Gastrocnemius medialis (tissue), 4 donors: ENCODE measurements around the gene LCLAT1. TPM values are rescaled to one million over a fixed set of nuclear protein-coding genes. Genes with fewer than 3 reads are reported as not detected.

Experiments
- ATAC-seq, 2 donors: fragments of 150-250 bp; one replicate each; pipeline ENCODE4 v1.9.1; 2016
- DNase-seq, 2 donors: peaks; one replicate each; pipeline ENCODE4 v3.0.0-alpha.2; 2019
- H3K27ac ChIP-seq, 4 donors: fragments of 200-600 bp; sonication (generic); 1 replicate in 1 of 4; 2 replicates in 3 of 4; pipeline ENCODE4 v1.5.1; 2016 to 2018; ENCODE audit warnings: mild to moderate bottlenecking in 2 of 4, moderate library complexity in 1 of 4
- H3K27me3 ChIP-seq, 3 donors: fragments of 200-600 bp; sonication (generic) in 2 of 3; 1 replicate in 1 of 3; 2 replicates in 2 of 3; pipeline versions ENCODE4 v1.5.1 to v1.6.0; 2016 to 2019; ENCODE audit warnings: mild to moderate bottlenecking in 1 of 3, moderate library complexity in 1 of 3
- H3K36me3 ChIP-seq, 2 donors: fragments of 200-600 bp; sonication (generic) in 1 of 2; one replicate each; pipeline ENCODE4 v1.5.1; 2017 to 2018
- H3K4me1 ChIP-seq, 2 donors: fragments of 200-600 bp; sonication (generic) in 1 of 2; one replicate each; pipeline ENCODE4 v1.5.1; 2016 to 2017; ENCODE audit warnings: mild to moderate bottlenecking in 2 of 2
- H3K4me3 ChIP-seq, 4 donors: fragments of 200-600 bp; sonication (generic) in 3 of 4; 1 replicate in 1 of 4; 2 replicates in 3 of 4; pipeline ENCODE4 v1.5.1; 2016 to 2019; ENCODE audit warnings: mild to moderate bottlenecking in 2 of 4
- H3K9me3 ChIP-seq, 3 donors: fragments of 200-600 bp; sonication (generic) in 2 of 3; 1 replicate in 1 of 3; 2 replicates in 2 of 3; pipeline ENCODE4 v1.5.1; 2016 to 2019
- POLR2A ChIP-seq, 2 donors: fragments of 450-650 bp; IDR thresholded peaks; one replicate each; pipeline ENCODE4 v1.6.1; 2017; ENCODE audit warnings: antibody characterized with exemption in 2 of 2, mild to moderate bottlenecking in 2 of 2, moderate library complexity in 2 of 2
- in situ Hi-C, 4 donors: fragments of 200-750 bp; cut with MboI; loops; one replicate each; pipeline versions ENCODE4 v1.15.0 to v1.8.0; 2017; ENCODE audit warnings: low sequenced_read_pairs in 4 of 4
- intact Hi-C: fragments of 100-400 bp; cut with DNase I; formaldehyde crosslinking; loops from one replicate; pipeline ENCODE4 v1.15.1; 2023; ENCODE audit warnings: low total_unique reads
- total RNA-seq, 4 donors: library from RNA; depleted of rRNA; stranded (reverse); fragments of >200 nt; gene quantifications; one replicate each; pipeline versions ENCODE4 v1.1.0 to v1.2.3, GENCODE V29; 2016
- TF ChIP-seq, protein P1 (sequence below), 5 experiments: fragments of 450-650 bp in 3 of 5; fragments of 200-600 bp in 2 of 5; sonication (generic) in 2 of 5; IDR thresholded peaks in 4 of 5; conservative IDR thresholded peaks in 1 of 5; 1 replicate in 4 of 5; 2 replicates in 1 of 5; pipeline ENCODE4 v1.5.1; 2016 to 2019; ENCODE audit warnings: antibody characterized with exemption in 5 of 5, mild to moderate bottlenecking in 3 of 5, moderate library complexity in 3 of 5

Gene LCLAT1
- total RNA-seq, 4 donors from 2014 or later, result 4.3 to 14.5 (median 11.3) TPM

DNA sequence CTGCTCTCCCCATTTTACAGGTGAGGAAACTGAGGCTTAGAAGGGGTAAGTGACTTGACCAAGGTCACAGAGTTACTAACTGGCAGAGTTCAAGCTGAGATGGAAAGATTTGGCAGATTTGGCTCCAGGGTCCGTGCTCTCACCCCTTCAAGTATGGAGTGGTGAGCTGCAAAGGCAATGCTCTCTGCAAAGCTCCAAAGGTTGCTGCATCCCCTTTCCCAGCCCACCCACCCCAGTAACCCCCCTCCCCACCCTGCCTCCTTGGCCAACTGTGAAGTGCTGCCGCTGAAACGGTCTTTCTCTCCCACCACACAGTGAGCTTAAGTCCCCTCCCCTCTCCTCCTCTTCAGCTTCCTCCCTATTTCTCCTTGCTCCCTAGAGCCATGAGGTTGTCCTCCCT lies 207.4 kb downstream of the LCLAT1 start:
- no peak for ATAC-seq
- H3K27ac ChIP-seq, result no peak overlapping the region
- in situ Hi-C loops, result no loop called here
- no peak overlapping the region for H3K4me3 ChIP-seq
- H3K4me1 ChIP-seq, result peaks cover 13 to 20% of the 10 kb centered on the region in 2 donors
- no peaks in the 10 kb centered on the region for H3K36me3 ChIP-seq
- intact Hi-C loops, result loop anchor here (10.0 kb wide), 1 partner anchor 140 kb away; no protein-coding TSS in a partner anchor
- no peaks in the 10 kb centered on the region for H3K9me3 ChIP-seq
- TF ChIP-seq POLR2A (IDR thresholded peaks at IDR 0.05), result no peak
- TF ChIP-seq, protein P1, sequence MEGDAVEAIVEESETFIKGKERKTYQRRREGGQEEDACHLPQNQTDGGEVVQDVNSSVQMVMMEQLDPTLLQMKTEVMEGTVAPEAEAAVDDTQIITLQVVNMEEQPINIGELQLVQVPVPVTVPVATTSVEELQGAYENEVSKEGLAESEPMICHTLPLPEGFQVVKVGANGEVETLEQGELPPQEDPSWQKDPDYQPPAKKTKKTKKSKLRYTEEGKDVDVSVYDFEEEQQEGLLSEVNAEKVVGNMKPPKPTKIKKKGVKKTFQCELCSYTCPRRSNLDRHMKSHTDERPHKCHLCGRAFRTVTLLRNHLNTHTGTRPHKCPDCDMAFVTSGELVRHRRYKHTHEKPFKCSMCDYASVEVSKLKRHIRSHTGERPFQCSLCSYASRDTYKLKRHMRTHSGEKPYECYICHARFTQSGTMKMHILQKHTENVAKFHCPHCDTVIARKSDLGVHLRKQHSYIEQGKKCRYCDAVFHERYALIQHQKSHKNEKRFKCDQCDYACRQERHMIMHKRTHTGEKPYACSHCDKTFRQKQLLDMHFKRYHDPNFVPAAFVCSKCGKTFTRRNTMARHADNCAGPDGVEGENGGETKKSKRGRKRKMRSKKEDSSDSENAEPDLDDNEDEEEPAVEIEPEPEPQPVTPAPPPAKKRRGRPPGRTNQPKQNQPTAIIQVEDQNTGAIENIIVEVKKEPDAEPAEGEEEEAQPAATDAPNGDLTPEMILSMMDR (IDR thresholded peaks at IDR 0.05 in 4 of 5, conservative IDR thresholded peaks at IDR 0.05 in 1 of 5), result no peak
- no peak for DNase-seq
- no peaks in the 10 kb centered on the region for H3K27me3 ChIP-seq

GRCh38 chr2:30655211-30655610 lies 208.2 kb downstream of the LCLAT1 start:
- no peaks in the 10 kb centered on the region for H3K36me3 ChIP-seq
- no peaks in the 10 kb centered on the region for H3K9me3 ChIP-seq
- DNase-seq (no peak), ATAC-seq (peak; percentile 7 to 8)
- in situ Hi-C loops, result no loop called here
- peaks cover 13 to 20% of the 10 kb centered on the region in 2 donors for H3K4me1 ChIP-seq
- intact Hi-C loops, result loop anchor here (10.0 kb wide), 1 partner anchor 140 kb away; no protein-coding TSS in a partner anchor
- H3K4me3 ChIP-seq, result no peak overlapping the region
- peak overlapping the region in 1 of 4 donors; percentile 38 for H3K27ac ChIP-seq
- no peaks in the 10 kb centered on the region for H3K27me3 ChIP-seq
- TF ChIP-seq POLR2A (IDR thresholded peaks at IDR 0.05), result no peak
- TF ChIP-seq, protein P1 (IDR thresholded peaks at IDR 0.05 in 4 of 5, conservative IDR thresholded peaks at IDR 0.05 in 1 of 5), result no peak

- in situ Hi-C loops, result no loop called here
- TF ChIP-seq, protein P1 (IDR thresholded peaks at IDR 0.05 in 4 of 5, conservative IDR thresholded peaks at IDR 0.05 in 1 of 5), result no peak
- no peak for TF ChIP-seq POLR2A (IDR thresholded peaks at IDR 0.05)
- H3K27ac ChIP-seq, result peak overlapping the region in 1 of 4 donors; percentile 38
- no peak overlapping the region for H3K4me3 ChIP-seq
- DNase-seq (peak; percentile 35 to 66), ATAC-seq (peak; percentile 92 to 97)
- H3K27me3 ChIP-seq, result no peaks in the 10 kb centered on the region
- no peaks in the 10 kb centered on the region for H3K36me3 ChIP-seq
- H3K4me1 ChIP-seq, result peaks cover 13 to 20% of the 10 kb centered on the region in 2 donors
- intact Hi-C loops, result loop anchor here (10.0 kb wide), 1 partner anchor 141 kb away; no protein-coding TSS in a partner anchor
- H3K9me3 ChIP-seq, result no peaks in the 10 kb centered on the region
Observed at GRCh38 chr2:30655660-30656059, 208.6 kb downstream of the LCLAT1 start.

GRCh38 chr2:30656079-30656478 lies 209.0 kb downstream of the LCLAT1 start:
- Histone ChIP-seq H3K27ac (peak overlapping the region in 1 of 4 donors; percentile 38), H3K27me3 (no peaks in the 10 kb centered on the region), H3K4me1 (peaks cover 13 to 23% of the 10 kb centered on the region in 2 donors), H3K9me3 (no peaks in the 10 kb centered on the region), H3K36me3 (no peaks in the 10 kb centered on the region), H3K4me3 (no peak overlapping the region)
- DNase-seq (no peak), ATAC-seq (no peak)
- intact Hi-C loops, result loop anchor here (10.0 kb wide), 1 partner anchor 141 kb away; no protein-coding TSS in a partner anchor
- TF ChIP-seq, protein P1 (IDR thresholded peaks at IDR 0.05 in 4 of 5, conservative IDR thresholded peaks at IDR 0.05 in 1 of 5), result no peak
- TF ChIP-seq POLR2A (IDR thresholded peaks at IDR 0.05), result no peak
- in situ Hi-C loops, result no loop called here
